ENCODE results near the gene DDX4. TPM values are rescaled to one million over a fixed set of nuclear protein-coding genes. Genes with fewer than 3 reads are reported as not detected.
A peak's percentile ranks its signal among the peaks of the same experiment; 100 is the strongest.

The DDX4 gene
- total RNA-seq, 1 donor from 2014 or later: under 0.01 TPM

DNA sequence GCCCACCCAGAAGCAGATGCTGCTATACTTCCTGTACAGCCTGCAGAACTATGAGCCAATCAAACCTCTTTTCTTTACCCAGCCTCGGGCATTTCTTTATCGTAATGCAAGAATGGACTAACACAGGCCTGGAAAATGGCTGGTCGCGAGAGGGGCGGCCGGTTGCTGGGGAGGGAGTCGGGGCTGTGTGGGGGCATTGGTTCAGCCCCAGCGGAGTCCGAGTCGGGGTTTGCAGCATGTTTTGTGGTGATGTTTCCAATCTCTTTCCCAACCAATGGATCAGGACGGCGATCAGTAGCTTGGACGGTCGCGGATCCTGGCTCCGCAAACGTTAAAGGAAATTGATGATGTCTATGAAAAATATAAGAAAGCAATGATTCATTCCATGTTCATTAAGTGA, 94.6 kb downstream of the DDX4 start:
- TF ChIP-seq, protein P1, sequence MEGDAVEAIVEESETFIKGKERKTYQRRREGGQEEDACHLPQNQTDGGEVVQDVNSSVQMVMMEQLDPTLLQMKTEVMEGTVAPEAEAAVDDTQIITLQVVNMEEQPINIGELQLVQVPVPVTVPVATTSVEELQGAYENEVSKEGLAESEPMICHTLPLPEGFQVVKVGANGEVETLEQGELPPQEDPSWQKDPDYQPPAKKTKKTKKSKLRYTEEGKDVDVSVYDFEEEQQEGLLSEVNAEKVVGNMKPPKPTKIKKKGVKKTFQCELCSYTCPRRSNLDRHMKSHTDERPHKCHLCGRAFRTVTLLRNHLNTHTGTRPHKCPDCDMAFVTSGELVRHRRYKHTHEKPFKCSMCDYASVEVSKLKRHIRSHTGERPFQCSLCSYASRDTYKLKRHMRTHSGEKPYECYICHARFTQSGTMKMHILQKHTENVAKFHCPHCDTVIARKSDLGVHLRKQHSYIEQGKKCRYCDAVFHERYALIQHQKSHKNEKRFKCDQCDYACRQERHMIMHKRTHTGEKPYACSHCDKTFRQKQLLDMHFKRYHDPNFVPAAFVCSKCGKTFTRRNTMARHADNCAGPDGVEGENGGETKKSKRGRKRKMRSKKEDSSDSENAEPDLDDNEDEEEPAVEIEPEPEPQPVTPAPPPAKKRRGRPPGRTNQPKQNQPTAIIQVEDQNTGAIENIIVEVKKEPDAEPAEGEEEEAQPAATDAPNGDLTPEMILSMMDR (IDR thresholded peaks at IDR 0.05; ENCODE audit: insufficient read depth, low read length, severe bottlenecking): no peak
- H3K36me3 ChIP-seq (ENCODE audit: control insufficient read depth, insufficient read depth, low read length): no peaks in the 10 kb centered on the region
- FAIRE-seq: no peak
- no peak for DNase-seq (ENCODE audit: low read depth)
- no peak overlapping the region for H3K4me3 ChIP-seq (ENCODE audit: low read depth, low read length)
- no peaks in the 10 kb centered on the region for H3K27me3 ChIP-seq (ENCODE audit: control insufficient read depth, insufficient read depth, low read length)

DNA sequence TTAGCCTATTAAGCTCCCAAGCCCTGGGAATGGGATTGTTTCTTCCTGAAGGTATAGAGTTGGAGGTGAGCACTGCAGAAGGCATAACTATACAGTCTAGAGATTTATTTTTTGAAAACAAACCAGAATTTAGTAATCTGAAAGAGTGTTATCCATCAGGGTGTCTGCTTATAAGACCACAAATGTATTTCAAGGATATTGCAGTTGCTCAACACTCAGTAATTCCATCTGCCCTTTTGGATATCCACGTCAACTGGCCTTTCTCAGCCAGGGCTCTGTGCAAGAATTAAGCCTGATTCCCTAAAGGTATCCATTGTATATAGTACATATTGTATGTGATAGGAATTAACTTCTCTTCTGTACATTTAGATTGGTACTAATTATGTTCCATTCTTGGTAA, 98.3 kb downstream of the DDX4 start:
- no peak overlapping the region for H3K4me3 ChIP-seq (ENCODE audit: low read depth, low read length)
- TF ChIP-seq, protein P1 (IDR thresholded peaks at IDR 0.05; ENCODE audit: insufficient read depth, low read length, severe bottlenecking): no peak
- FAIRE-seq (no peak), DNase-seq (ENCODE audit: low read depth) (no peak)
- H3K27me3 ChIP-seq (ENCODE audit: control insufficient read depth, insufficient read depth, low read length): no peaks in the 10 kb centered on the region
- no peaks in the 10 kb centered on the region for H3K36me3 ChIP-seq (ENCODE audit: control insufficient read depth, insufficient read depth, low read length)

DNA sequence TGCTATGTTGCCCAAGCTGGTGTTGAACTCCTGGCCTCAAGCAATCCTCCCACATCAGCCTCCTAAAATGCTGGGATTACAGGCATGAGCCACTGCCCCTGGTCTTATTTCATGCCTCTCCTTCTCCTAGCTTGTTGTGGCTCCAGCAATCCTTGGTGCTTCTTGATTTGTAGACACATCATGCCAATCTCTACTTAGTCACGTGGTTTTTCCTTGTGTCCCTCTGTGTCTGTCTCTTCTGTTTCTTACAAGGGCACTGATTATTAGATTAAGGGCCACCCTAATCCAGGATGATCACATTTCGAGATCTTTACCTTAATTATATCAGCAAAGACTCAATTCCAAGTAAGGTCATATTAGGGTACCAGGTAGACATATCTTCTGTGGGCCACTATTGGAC, 104.1 kb downstream of the DDX4 start:
- no peak for DNase-seq (ENCODE audit: low read depth)
- H3K27me3 ChIP-seq (ENCODE audit: control insufficient read depth, insufficient read depth, low read length): no peaks in the 10 kb centered on the region
- H3K4me3 ChIP-seq (ENCODE audit: low read depth, low read length): no peak overlapping the region
- H3K36me3 ChIP-seq (ENCODE audit: control insufficient read depth, insufficient read depth, low read length): no peaks in the 10 kb centered on the region
- FAIRE-seq: no peak
- TF ChIP-seq, protein P1 (IDR thresholded peaks at IDR 0.05; ENCODE audit: insufficient read depth, low read length, severe bottlenecking): no peak

DNA sequence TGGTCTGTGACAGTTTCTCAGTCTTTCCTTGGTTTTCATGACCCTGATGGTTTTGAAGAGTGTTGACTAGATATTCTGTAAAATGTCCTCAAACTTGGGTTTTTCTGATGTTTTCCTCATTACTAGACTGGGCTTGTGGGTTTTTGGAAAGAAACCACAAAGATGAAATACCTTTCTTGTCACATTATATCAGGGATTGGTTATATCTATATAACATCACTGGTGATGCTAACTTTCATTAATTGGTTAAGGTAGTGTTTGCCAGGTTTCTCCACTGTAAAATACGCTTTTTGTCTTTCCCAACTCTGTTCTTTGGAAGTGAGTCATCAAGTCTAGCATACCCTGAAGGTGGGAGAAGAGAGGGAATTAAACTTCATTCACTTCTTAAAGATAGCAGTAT, 110.0 kb downstream of the DDX4 start:
- no peaks in the 10 kb centered on the region for H3K36me3 ChIP-seq (ENCODE audit: control insufficient read depth, insufficient read depth, low read length)
- no peak for FAIRE-seq
- no peak overlapping the region for H3K4me3 ChIP-seq (ENCODE audit: low read depth, low read length)
- no peaks in the 10 kb centered on the region for H3K27me3 ChIP-seq (ENCODE audit: control insufficient read depth, insufficient read depth, low read length)
- TF ChIP-seq, protein P1 (IDR thresholded peaks at IDR 0.05; ENCODE audit: insufficient read depth, low read length, severe bottlenecking): no peak
- peak; percentile 35 for DNase-seq (ENCODE audit: low read depth)

DNA sequence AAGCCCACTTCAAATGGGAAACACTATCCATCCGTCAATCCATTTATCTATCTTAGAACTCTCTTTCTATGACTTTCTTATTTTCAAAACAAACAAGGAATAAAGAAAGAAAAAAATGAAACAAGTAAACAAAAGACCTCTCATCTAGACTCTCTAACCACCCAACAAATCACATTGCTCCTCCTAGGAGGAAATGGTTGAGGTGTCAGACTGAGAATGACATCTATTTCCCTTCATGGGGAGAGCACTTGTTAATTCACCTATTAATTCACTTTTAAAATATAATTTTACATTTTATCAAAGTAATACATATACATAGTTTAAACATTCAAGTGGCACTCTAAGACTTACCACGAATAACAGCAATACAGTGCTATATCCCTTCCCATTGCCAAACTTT, 110.9 kb downstream of the DDX4 start:
- Histone ChIP-seq H3K27me3 (ENCODE audit: control insufficient read depth, insufficient read depth, low read length) (no peaks in the 10 kb centered on the region), H3K36me3 (ENCODE audit: control insufficient read depth, insufficient read depth, low read length) (no peaks in the 10 kb centered on the region), H3K4me3 (ENCODE audit: low read depth, low read length) (no peak overlapping the region)
- DNase-seq (ENCODE audit: low read depth) (no peak), FAIRE-seq (no peak)
- TF ChIP-seq, protein P1 (IDR thresholded peaks at IDR 0.05; ENCODE audit: insufficient read depth, low read length, severe bottlenecking): no peak

Data from bronchial epithelial cell (primary cell).